NT2/D1 (cell line): ENCODE results near the gene RETREG1.

ENCODE experiments used
- DNase-seq: peaks from one replicate; pipeline ENCODE4 v3.0.0-alpha.2; 2011; ENCODE audit warnings: low read depth, low spot score
- H3K27me3 ChIP-seq: 2 replicates; pipeline ENCODE4 v1.6.0; 2011; ENCODE audit warnings: mild to moderate bottlenecking; ENCODE audit not compliant: insufficient read length, insufficient read depth
- H3K36me3 ChIP-seq: 2 replicates; pipeline ENCODE4 v1.6.1; 2011; ENCODE audit warnings: mild to moderate bottlenecking, low read length, mixed read lengths; ENCODE audit not compliant: insufficient read depth, insufficient read length
- H3K4me1 ChIP-seq: 2 replicates; pipeline ENCODE4 v1.5.1; 2011; ENCODE audit not compliant: insufficient read depth, insufficient read length
- H3K4me3 ChIP-seq: 2 replicates; pipeline ENCODE4 v1.5.1; 2011; ENCODE audit warnings: low read depth; ENCODE audit not compliant: insufficient read length
- H3K9ac ChIP-seq: 2 replicates; pipeline ENCODE4 v1.6.0; 2011; ENCODE audit warnings: low read depth; ENCODE audit not compliant: insufficient read length
- H3K9me3 ChIP-seq: 2 replicates; pipeline ENCODE4 v1.5.1; 2011; ENCODE audit warnings: mild to moderate bottlenecking, low read length; ENCODE audit not compliant: insufficient read depth
- SUZ12 ChIP-seq: IDR thresholded peaks from 2 replicates; pipeline ENCODE4 v1.6.1; 2011; ENCODE audit not compliant: insufficient read length, insufficient read depth; ENCODE audit errors: extremely low read depth
- YY1 ChIP-seq: IDR thresholded peaks from 2 replicates; pipeline ENCODE4 v1.6.1; 2011; ENCODE audit not compliant: insufficient read length, insufficient read depth
- ZNF274 ChIP-seq: IDR thresholded peaks from 2 replicates; pipeline ENCODE4 v1.6.1; 2011; ENCODE audit warnings: mild to moderate bottlenecking, low read depth, low read length

The RETREG1 gene

GRCh38 chr5:16490911-16491310 lies 125.9 kb downstream of the RETREG1 start:
- H3K4me1 ChIP-seq, result no peaks in the 10 kb centered on the region
- peaks cover 17% of the 10 kb centered on the region; the same call in 1 of the 2 replicates for H3K9me3 ChIP-seq
- DNase-seq, result no peak
- TF ChIP-seq ZNF274 (no peak), SUZ12 (no peak), YY1 (no peak)
- H3K4me3 ChIP-seq, result no peak overlapping the region
- H3K9ac ChIP-seq, result no peak overlapping the region
- H3K36me3 ChIP-seq, result no peaks in the 10 kb centered on the region
- no peaks in the 10 kb centered on the region for H3K27me3 ChIP-seq

DNA sequence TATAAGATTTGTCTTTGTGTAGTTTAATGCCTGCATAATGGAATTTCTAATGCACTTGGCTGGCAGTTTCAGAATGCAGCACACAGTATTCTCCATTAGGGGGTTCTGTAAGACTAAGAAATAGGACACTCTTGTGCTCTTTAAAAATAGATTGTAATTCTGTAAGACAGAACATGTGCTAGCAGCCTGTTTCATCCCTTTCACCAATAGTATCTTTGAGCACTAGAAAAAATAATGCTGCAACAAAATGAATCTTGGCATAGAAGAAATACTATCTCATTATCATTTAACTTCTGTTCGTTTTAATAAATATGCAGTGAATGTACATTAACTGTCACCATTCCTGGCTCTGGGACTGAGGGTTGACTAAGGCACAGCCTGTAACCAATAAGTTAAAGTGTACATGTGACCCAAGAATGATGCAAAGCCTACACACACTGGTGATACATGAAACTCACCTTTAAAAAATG lies 127.4 kb downstream of the RETREG1 start:
- TF ChIP-seq SUZ12 (no peak), ZNF274 (no peak), YY1 (no peak)
- H3K36me3 ChIP-seq, result no peaks in the 10 kb centered on the region
- H3K9me3 ChIP-seq, result peaks cover 5% of the 10 kb centered on the region; the same call in 1 of the 2 replicates
- no peaks in the 10 kb centered on the region for H3K4me1 ChIP-seq
- H3K9ac ChIP-seq, result no peak overlapping the region
- H3K4me3 ChIP-seq, result no peak overlapping the region
- no peaks in the 10 kb centered on the region for H3K27me3 ChIP-seq
- DNase-seq, result no peak

GRCh38 chr5:16487456-16487855 lies 129.3 kb downstream of the RETREG1 start:
- no peaks in the 10 kb centered on the region for H3K4me1 ChIP-seq
- no peaks in the 10 kb centered on the region for H3K27me3 ChIP-seq
- no peaks in the 10 kb centered on the region for H3K36me3 ChIP-seq
- H3K9me3 ChIP-seq, result no peaks in the 10 kb centered on the region
- no peak for TF ChIP-seq ZNF274
- no peak for TF ChIP-seq YY1
- no peak for TF ChIP-seq SUZ12
- H3K9ac ChIP-seq, result no peak overlapping the region
- no peak overlapping the region for H3K4me3 ChIP-seq
- DNase-seq, result no peak

DNA sequence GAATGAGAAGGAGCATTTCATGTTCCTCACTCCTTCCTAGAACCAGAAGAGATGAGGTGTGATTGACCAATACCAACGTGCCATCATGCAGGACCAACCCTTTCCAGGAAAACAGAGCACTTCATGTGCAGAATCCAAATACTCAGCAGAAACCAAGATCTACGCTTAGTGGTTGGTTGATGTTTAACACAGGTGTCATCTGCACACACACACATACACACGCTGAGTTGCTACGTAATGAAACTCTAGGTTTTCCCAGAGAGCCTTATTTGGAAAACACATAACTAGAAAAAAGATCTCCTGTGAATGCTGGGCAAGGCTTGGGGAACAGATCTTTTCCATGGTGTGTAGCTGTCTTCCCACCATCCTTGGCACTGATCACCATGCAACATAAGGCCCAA lies 130.1 kb downstream of the RETREG1 start:
- no peak for TF ChIP-seq SUZ12
- TF ChIP-seq YY1, result no peak
- no peak for TF ChIP-seq ZNF274
- no peak for DNase-seq
- H3K9me3 ChIP-seq, result no peaks in the 10 kb centered on the region
- no peaks in the 10 kb centered on the region for H3K4me1 ChIP-seq
- no peak overlapping the region for H3K9ac ChIP-seq
- no peaks in the 10 kb centered on the region for H3K27me3 ChIP-seq
- no peaks in the 10 kb centered on the region for H3K36me3 ChIP-seq
- no peak overlapping the region for H3K4me3 ChIP-seq

- H3K4me1 ChIP-seq, result no peaks in the 10 kb centered on the region
- no peak for TF ChIP-seq ZNF274
- TF ChIP-seq SUZ12, result no peak
- TF ChIP-seq YY1, result no peak
Measured at GRCh38 chr5:16485656-16486055, 131.1 kb downstream of the RETREG1 start.

DNA sequence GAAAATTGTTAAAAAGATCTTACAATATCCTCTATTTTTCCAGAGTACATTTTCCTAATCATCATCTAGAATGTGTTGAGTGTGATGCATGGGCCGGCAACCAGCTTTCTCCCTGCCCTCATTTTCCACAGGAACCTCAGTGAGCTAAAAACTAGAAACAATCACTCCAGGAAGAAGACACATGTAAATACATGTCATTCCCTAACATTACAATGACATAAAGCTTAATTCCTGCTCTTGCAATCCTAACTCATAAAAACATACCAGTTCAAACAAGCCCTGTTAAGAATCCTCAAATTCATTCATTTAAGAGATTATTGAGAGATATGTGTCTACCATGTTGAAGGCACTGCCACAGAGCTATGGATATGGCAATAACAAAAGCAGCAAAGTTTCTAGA lies 132.7 kb downstream of the RETREG1 start:
- Histone ChIP-seq H3K9me3 (no peaks in the 10 kb centered on the region), H3K4me3 (no peak overlapping the region), H3K27me3 (no peaks in the 10 kb centered on the region), H3K9ac (no peak overlapping the region), H3K36me3 (no peaks in the 10 kb centered on the region), H3K4me1 (no peaks in the 10 kb centered on the region)
- no peak for TF ChIP-seq SUZ12
- no peak for TF ChIP-seq YY1
- no peak for TF ChIP-seq ZNF274
- no peak for DNase-seq

More at GRCh38 chr5:16485656-16486055, 131.1 kb downstream of the RETREG1 start:
- no peaks in the 10 kb centered on the region for H3K9me3 ChIP-seq
- H3K4me3 ChIP-seq, result no peak overlapping the region
- H3K9ac ChIP-seq, result no peak overlapping the region
- no peaks in the 10 kb centered on the region for H3K27me3 ChIP-seq
- no peak for DNase-seq
- no peaks in the 10 kb centered on the region for H3K36me3 ChIP-seq

- DNase-seq, result no peak
- H3K36me3 ChIP-seq, result no peaks in the 10 kb centered on the region
- H3K27me3 ChIP-seq, result no peaks in the 10 kb centered on the region
- H3K4me3 ChIP-seq, result no peak overlapping the region
- TF ChIP-seq SUZ12 (no peak), YY1 (no peak), ZNF274 (no peak)
- no peaks in the 10 kb centered on the region for H3K4me1 ChIP-seq
- no peak overlapping the region for H3K9ac ChIP-seq
- H3K9me3 ChIP-seq, result no peaks in the 10 kb centered on the region
Measured at GRCh38 chr5:16483361-16483760, 133.4 kb downstream of the RETREG1 start.
